HG03039 (cell line): ENCODE data around the gene FBXW4.
"Not testable (repeated sequence)": the region's sequence is repeated elsewhere in the genome, so short reads cannot be mapped to it uniquely, and the experiment has no call there.

Experiments
- ATAC-seq: cut with Tn5 transposase; IDR thresholded peaks from one replicate; pipeline ENCODE4 v1.9.1; 2021; ENCODE audit warnings: mild to moderate bottlenecking, moderate library complexity; ENCODE audit not compliant: unreplicated experiment

The FBXW4 gene

GRCh38 chr10:101658975-101659374 is 36.0 kb downstream of the FBXW4 start:
- no peak for ATAC-seq

GRCh38 chr10:101656890-101657289 is 38.1 kb downstream of the FBXW4 start:
- ATAC-seq = no peak

- ATAC-seq = no peak
These were observed 39.4 kb downstream of the FBXW4 start for GRCh38 chr10:101655570-101655969.

DNA sequence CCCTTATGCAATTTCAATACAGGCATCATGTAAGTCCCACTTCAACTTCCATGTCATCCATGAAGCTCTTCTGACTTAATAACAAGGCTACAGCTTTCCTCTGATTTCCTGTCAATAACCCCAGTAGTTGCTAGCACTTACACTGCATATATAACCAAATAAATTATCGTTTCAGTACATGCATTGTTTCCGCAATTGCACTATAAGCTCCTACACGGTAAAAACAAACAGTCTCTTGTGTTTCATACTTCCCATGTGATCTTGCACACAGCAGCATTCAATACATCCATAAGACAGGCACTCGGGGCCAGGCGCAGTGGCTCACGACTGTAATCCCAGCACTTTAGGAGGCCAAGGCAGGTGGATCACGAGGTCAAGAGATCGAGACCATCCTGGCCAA is 41.4 kb downstream of the FBXW4 start:
- ATAC-seq = no peak

DNA sequence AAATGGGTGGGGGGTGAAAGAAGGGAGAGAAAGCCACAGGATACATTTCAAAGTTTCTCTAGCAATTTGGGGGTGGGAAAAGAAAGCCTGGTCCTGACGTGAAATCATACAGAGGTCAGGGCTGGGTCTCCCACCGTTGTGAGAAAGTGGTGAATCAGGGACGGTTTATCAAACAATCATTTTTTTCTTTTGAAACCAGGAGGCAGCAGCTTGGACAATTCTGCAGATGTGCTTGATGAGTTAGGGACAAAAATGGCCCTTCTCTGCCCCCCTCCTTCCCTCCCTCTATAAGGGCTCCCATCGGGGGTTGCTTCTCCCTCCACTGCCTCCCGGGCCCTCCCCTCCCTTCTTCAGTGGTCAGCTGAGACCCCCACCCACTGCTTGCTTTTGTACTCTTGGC is 43.6 kb downstream of the FBXW4 start:
- ATAC-seq = no peak

GRCh38 chr10:101650863-101651262 is 44.1 kb downstream of the FBXW4 start:
- no peak for ATAC-seq

DNA sequence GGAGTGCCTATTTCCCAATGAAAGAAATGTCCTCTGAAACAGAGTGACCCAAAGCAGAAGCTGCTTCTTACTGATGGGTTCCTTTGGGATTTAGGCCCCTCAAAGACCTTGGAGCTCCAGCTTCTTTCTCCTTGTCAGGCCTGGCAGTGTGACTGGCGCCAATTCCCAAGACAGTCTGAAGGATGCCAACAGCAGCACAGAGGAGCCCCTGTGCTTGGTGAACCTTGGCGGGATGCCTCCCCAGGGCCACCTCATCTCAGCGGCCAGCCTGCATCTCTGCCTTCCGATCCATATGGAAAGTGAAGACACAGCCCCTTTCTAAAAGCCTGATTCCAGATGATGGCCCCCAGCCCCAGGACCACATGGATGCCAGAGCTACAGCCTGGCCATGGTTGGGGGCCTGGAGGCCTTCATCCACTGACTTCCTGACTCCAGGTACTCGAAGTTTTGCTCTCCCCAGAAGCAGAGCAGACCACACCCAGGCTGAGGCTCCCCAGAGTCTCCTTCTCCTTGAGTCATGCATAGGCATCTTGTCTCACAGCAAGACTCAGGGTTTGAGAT is 45.4 kb downstream of the FBXW4 start:
- ATAC-seq = no peak

GRCh38 chr10:101647255-101647654 is 47.7 kb downstream of the FBXW4 start:
- ATAC-seq = no peak

- no peak for ATAC-seq
These were observed 48.6 kb downstream of the FBXW4 start for GRCh38 chr10:101646364-101646763.

DNA sequence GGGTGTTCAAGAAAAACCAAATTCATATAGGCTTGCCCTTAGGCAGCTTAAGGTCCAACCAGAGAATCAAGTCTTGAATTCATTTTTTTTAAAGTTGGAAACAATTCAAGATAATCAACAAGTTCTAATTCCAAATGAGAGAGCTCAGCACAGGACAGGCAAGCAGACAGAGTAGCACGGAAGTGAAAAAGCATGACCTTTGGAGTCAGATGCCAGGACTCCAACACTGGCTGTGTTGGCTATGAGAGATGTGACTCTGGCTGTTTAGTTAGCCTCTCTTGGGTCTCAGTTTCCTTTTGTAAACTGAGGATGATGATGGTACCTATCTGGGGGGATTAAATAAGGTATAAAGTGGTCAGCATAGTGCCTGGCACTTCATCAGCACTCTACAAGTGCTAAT is 49.3 kb downstream of the FBXW4 start:
- ATAC-seq = no peak

GRCh38 chr10:101644002-101644401 is 51.0 kb downstream of the FBXW4 start:
- no peak for ATAC-seq

- no peak for ATAC-seq
These were observed 51.4 kb downstream of the FBXW4 start for GRCh38 chr10:101643546-101643945.

GRCh38 chr10:101639141-101639900 is 55.6 kb downstream of the FBXW4 start:
- ATAC-seq = no peak

- not testable (repeated sequence) for ATAC-seq
These were observed 61.5 kb downstream of the FBXW4 start for GRCh38 chr10:101633510-101633909.

DNA sequence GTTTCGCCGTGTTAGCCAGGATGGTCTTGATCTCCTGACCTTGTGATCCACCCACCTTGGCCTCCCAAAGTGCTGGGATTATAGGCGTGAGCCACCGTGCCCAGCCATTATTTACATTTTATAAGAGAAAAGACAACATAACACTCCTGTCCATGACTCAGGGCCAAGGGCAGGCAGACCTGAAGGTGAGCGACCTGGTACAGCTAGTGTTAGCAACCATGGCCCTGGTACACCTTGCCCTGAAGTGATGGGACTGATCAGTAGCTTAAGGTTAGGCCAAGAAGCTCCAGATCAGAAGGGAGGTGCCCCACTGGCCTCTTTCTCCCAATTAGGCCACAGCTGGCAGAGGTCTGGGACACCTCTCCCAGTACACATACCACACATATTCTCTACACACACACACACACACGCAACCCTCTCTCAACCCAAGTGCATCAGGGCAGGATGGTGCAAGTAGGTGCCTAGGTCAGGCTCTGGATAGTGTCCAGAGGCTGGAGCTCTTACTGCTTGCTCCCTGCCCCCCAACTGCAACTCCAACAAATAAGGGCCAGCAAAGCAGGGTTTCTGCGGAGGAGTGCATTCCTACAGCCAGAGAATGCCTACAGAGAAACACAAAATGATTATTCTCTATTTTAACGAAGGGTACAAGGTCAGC is 63.0 kb downstream of the FBXW4 start:
- ATAC-seq = no peak

DNA sequence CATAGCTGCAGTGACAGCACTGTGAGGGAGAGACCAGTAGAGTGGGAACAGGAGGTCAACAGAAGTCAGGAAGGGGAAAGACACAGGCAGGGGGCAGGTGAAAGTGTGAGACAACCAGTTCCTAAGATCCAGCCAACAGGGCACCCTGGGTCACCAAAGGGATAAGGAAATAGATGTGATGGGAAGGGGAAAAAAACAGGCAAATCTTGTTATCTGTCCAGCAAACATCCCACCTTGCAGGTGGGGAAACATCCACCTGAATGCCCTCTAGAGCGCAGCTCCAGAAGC is 64.4 kb downstream of the FBXW4 start:
- ATAC-seq = no peak

GRCh38 chr10:101629837-101630632 is 64.9 kb downstream of the FBXW4 start:
- no peak for ATAC-seq

DNA sequence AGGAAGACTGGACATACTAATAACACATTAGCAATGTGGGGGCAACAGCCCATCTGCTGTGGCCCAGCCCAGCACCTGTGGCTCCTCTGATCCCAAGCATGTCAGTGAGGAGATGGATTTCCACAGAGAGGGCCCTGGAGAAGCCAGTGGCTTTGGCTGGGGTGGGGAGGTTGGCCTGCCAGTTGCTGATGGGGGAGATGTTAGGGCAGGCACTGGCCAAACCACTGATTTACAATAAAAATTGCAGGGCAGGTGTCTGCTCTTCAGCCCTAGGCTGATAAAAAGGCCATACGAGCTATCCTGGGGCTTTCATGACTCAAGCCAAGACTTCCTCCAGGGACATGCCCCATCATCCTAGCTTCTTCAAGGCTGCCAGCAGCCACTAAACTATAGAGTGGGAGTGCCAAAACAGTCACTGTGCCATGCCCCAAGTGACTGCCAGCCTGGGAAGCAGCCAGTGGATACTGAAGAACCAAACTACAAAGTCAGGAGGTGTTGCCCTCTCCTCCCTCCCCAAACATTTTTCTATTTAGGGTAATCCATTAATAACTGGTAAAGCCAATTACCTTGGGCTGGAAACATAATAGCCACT is 69.1 kb downstream of the FBXW4 start:
- no peak for ATAC-seq

GRCh38 chr10:101624526-101625102 is 70.4 kb downstream of the FBXW4 start:
- ATAC-seq = no peak

DNA sequence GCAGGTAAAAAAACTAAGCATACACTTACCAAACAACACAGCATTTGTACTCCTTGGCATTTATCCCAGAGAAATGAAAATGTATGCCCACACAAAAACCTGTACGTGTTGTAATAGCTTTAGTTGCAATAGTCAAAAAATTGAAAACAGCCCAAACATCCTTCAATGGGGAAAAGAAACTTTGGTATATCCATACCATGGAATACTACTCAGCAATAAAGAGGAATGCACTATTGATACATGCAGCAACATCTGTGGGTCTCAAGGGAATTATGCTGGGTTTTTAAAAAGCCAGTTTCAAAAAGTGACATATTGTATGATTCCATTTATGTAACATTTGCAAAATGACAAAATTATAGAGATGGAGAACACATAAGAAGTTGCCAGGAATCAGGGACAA is 71.4 kb downstream of the FBXW4 start:
- no peak for ATAC-seq

DNA sequence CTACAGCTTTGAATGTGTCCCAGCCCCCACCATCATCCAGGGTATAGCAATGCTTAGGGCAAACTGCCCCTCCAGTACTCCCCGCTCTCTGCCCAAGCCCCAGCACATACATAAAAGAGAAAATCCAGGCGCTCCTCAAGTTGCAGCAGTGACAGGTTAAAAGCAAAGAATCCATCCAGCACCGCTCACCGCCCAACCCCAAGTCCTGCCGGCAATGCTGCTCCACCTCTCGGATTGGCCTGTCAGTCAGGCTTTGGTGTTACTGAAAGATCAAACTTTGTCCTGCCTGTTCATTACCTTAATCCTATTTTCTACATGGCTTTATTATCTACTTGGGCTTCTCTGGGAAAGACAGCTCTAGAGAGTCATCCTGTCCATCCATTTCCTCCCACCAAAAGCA is 75.0 kb downstream of the FBXW4 start:
- no peak for ATAC-seq
